UCSD-AML1 (cell line): ENCODE results near the gene HIP1R.
"Not testable (repeated sequence)": the region's sequence is repeated elsewhere in the genome, so short reads cannot be mapped to it uniquely, and the experiment has no call there.

Experiments used
- DNase-seq: peaks from one replicate; lab custom pipeline; 2025; ENCODE audit not compliant: unreplicated experiment; lab: John Stamatoyannopoulos, UW

Gene HIP1R

GRCh38 chr12:122892724-122893123 is 57.5 kb downstream of the HIP1R start:
- not testable (repeated sequence) for DNase-seq

GRCh38 chr12:122893208-122894153 is 58.2 kb downstream of the HIP1R start:
- no peak for DNase-seq

- no peak for DNase-seq
These were observed 59.2 kb downstream of the HIP1R start for GRCh38 chr12:122894193-122895121.

- DNase-seq, result no peak
These were observed 60.1 kb downstream of the HIP1R start for GRCh38 chr12:122895320-122895703.

- DNase-seq, result peak; percentile 91
These were observed 60.7 kb downstream of the HIP1R start, which contains the start of gene VPS37B for GRCh38 chr12:122895704-122896636. TSS of gene VPS37B (minus strand) at chr12:122896124. CDS start at chr12:122896062, 62 bp downstream.

GRCh38 chr12:122896662-122897061 is 61.4 kb downstream of the HIP1R start:
- DNase-seq, result no peak

- no peak for DNase-seq
These were observed 64.6 kb downstream of the HIP1R start for GRCh38 chr12:122899887-122900286.

- DNase-seq, result no peak
These were observed 67.8 kb downstream of the HIP1R start for GRCh38 chr12:122902854-122903692.

- no peak for DNase-seq
These were observed 68.4 kb downstream of the HIP1R start for GRCh38 chr12:122903693-122904034.

GRCh38 chr12:122905258-122905657 is 70.0 kb downstream of the HIP1R start:
- DNase-seq, result not testable (repeated sequence)

- no peak for DNase-seq
These were observed 73.7 kb downstream of the HIP1R start for GRCh38 chr12:122908915-122909314.

GRCh38 chr12:122909442-122910288 is 74.4 kb downstream of the HIP1R start:
- DNase-seq, result no peak
